ENCODE measurements around the gene MRI1. TPM values are rescaled to one million over a fixed set of nuclear protein-coding genes. Genes with fewer than 3 reads are reported as not detected.
A peak's percentile ranks its signal among the peaks of the same experiment; 100 is the strongest.

MRI1 gene
- 10 to 100 TPM; 31.2 to 51.8 (median 42.2) TPM for total RNA-seq

- 29% methylated on average over 6 of the region's 67 CpGs; no CpG with 5 or more reads in 1 of the 2 donors for WGBS, 2 donors (ENCODE audit: low coverage in 1 of 2)
Observed at GRCh38 chr19:13764101-13764807, at the start of gene MRI1. MRI1 (plus strand) TSS chr19:13764522; CDS start chr19:13764589, 67 bp downstream.

GRCh38 chr19:13717194-13717643 is 47.1 kb upstream of the MRI1 start:
- Histone ChIP-seq H3K27me3 (no peaks in the 10 kb centered on the region), H3K9me3 (no peaks in the 10 kb centered on the region), H3K27ac (no peak overlapping the region), H3K4me1 (peaks cover 0 to 18% (median 3%) of the 10 kb centered on the region in 3 donors), H3K4me3 (no peak overlapping the region), H3K36me3 (no peaks in the 10 kb centered on the region)
- WGBS, 2 donors (ENCODE audit: low coverage in 1 of 2): 36 to 56% methylated on average over 5 to 7 of the region's 8 CpGs
- ATAC-seq: no peak
- no peak for TF ChIP-seq EP300 (IDR thresholded peaks at IDR 0.05)

More at GRCh38 chr19:13764101-13764807, at the start of gene MRI1:
- Histone ChIP-seq H3K27ac (peak within 1 kb of the TSS; percentile 23 to 87 (median 84)), H3K4me3 (peak within 1 kb of the TSS; percentile 62 to 75), H3K27me3 (no peaks in the 10 kb centered on the region), H3K4me1 (peaks cover 0 to 27% (median 0%) of the 10 kb centered on the region in 3 donors), H3K36me3 (peaks cover 0 to 63% of the 10 kb centered on the region in 2 donors), H3K9me3 (no peaks in the 10 kb centered on the region)
- TF ChIP-seq POLR2AphosphoS5 (IDR thresholded peaks at IDR 0.05) (peak; percentile 72), POLR2A (IDR thresholded peaks at IDR 0.05) (peak; percentile 41), EP300 (IDR thresholded peaks at IDR 0.05) (no peak)
- peak; percentile 90 for ATAC-seq

- ATAC-seq: no peak
- TF ChIP-seq POLR2A (IDR thresholded peaks at IDR 0.05) (no peak), EP300 (IDR thresholded peaks at IDR 0.05) (no peak), CTCF (IDR thresholded peaks at IDR 0.05) (peak in 3 of 4 experiments; percentile 23 to 50 (median 33)), POLR2AphosphoS5 (IDR thresholded peaks at IDR 0.05) (no peak)
- WGBS, 2 donors (ENCODE audit: low coverage in 1 of 2): 19 to 36% methylated on average over 7 to 8 of the region's 9 CpGs
Observed at GRCh38 chr19:13718733-13719132, 45.6 kb upstream of the MRI1 start.

GRCh38 chr19:13722146-13722545 is 42.2 kb upstream of the MRI1 start:
- peaks cover 0 to 5% (median 0%) of the 10 kb centered on the region in 3 donors for H3K4me1 ChIP-seq
- no peaks in the 10 kb centered on the region for H3K27me3 ChIP-seq
- TF ChIP-seq POLR2AphosphoS5 (IDR thresholded peaks at IDR 0.05): no peak
- no peak for TF ChIP-seq POLR2A (IDR thresholded peaks at IDR 0.05)
- no peak for TF ChIP-seq CTCF (IDR thresholded peaks at IDR 0.05)
- H3K27ac ChIP-seq: no peak overlapping the region
- no peaks in the 10 kb centered on the region for H3K36me3 ChIP-seq
- no peaks in the 10 kb centered on the region for H3K9me3 ChIP-seq
- 78 to 79% methylated on average over 4 to 6 of the region's 6 CpGs for WGBS, 2 donors (ENCODE audit: low coverage in 1 of 2)
- H3K4me3 ChIP-seq: no peak overlapping the region
- no peak for ATAC-seq

More at GRCh38 chr19:13718733-13719132, 45.6 kb upstream of the MRI1 start:
- peaks cover 0 to 5% (median 0%) of the 10 kb centered on the region in 3 donors for H3K4me1 ChIP-seq
- no peak overlapping the region for H3K4me3 ChIP-seq
- H3K36me3 ChIP-seq: no peaks in the 10 kb centered on the region
- no peak overlapping the region for H3K27ac ChIP-seq
- H3K27me3 ChIP-seq: no peaks in the 10 kb centered on the region
- no peaks in the 10 kb centered on the region for H3K9me3 ChIP-seq

GRCh38 chr19:13723206-13723605 is 41.1 kb upstream of the MRI1 start:
- Histone ChIP-seq H3K27me3 (no peaks in the 10 kb centered on the region), H3K4me3 (no peak overlapping the region), H3K4me1 (peaks cover 0 to 11% (median 0%) of the 10 kb centered on the region in 3 donors), H3K27ac (no peak overlapping the region), H3K36me3 (no peaks in the 10 kb centered on the region), H3K9me3 (no peaks in the 10 kb centered on the region)
- TF ChIP-seq CTCF (IDR thresholded peaks at IDR 0.05) (no peak), POLR2A (IDR thresholded peaks at IDR 0.05) (no peak), EP300 (IDR thresholded peaks at IDR 0.05) (no peak), POLR2AphosphoS5 (IDR thresholded peaks at IDR 0.05) (no peak)
- WGBS, 2 donors (ENCODE audit: low coverage in 1 of 2): 66 to 74% methylated on average over 3 to 5 of the region's 5 CpGs
- no peak for ATAC-seq

- no peak for TF ChIP-seq CTCF (IDR thresholded peaks at IDR 0.05)
- TF ChIP-seq EP300 (IDR thresholded peaks at IDR 0.05): no peak
- no peak for TF ChIP-seq POLR2A (IDR thresholded peaks at IDR 0.05)
- TF ChIP-seq POLR2AphosphoS5 (IDR thresholded peaks at IDR 0.05): no peak
Observed at GRCh38 chr19:13726323-13726722, 38.0 kb upstream of the MRI1 start.

More at GRCh38 chr19:13726323-13726722, 38.0 kb upstream of the MRI1 start:
- Histone ChIP-seq H3K36me3 (no peaks in the 10 kb centered on the region), H3K27me3 (no peaks in the 10 kb centered on the region), H3K4me3 (no peak overlapping the region), H3K27ac (no peak overlapping the region), H3K9me3 (no peaks in the 10 kb centered on the region), H3K4me1 (peaks cover 0 to 19% (median 7%) of the 10 kb centered on the region in 3 donors)
- ATAC-seq: no peak
- 90 to 93% methylated on average over 2 to 5 of the region's 5 CpGs for WGBS, 2 donors (ENCODE audit: low coverage in 1 of 2)
